ENCODE data around the gene MYL12B. TPM values are rescaled to one million over a fixed set of nuclear protein-coding genes. Genes with fewer than 3 reads are reported as not detected.
"Not testable (repeated sequence)": the region's sequence is repeated elsewhere in the genome, so short reads cannot be mapped to it uniquely, and the experiment has no call there.

MYL12B gene
- total and polyA plus RNA-seq, 10 donors = 176 to 371 (median 245) TPM

DNA sequence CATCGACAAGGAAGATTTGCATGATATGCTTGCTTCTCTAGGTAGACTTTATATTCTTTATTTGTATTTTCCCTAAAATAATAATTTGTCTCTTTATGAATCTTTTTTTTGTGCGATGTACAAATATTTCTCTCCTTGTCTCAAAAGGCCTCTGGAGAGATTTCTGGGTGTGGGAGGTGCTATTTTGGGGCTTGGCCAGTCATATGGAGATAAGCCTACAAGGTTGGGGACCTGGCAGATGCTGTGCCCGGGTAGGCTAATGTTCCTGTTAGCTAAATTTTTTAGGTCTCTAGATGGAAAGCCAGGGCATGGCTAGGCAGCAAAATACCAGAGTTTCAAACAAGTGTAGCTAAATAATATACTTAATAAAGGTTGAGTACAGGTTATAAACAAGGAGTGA is 11.1 kb downstream of the MYL12B start:
- TF ChIP-seq, protein P1, sequence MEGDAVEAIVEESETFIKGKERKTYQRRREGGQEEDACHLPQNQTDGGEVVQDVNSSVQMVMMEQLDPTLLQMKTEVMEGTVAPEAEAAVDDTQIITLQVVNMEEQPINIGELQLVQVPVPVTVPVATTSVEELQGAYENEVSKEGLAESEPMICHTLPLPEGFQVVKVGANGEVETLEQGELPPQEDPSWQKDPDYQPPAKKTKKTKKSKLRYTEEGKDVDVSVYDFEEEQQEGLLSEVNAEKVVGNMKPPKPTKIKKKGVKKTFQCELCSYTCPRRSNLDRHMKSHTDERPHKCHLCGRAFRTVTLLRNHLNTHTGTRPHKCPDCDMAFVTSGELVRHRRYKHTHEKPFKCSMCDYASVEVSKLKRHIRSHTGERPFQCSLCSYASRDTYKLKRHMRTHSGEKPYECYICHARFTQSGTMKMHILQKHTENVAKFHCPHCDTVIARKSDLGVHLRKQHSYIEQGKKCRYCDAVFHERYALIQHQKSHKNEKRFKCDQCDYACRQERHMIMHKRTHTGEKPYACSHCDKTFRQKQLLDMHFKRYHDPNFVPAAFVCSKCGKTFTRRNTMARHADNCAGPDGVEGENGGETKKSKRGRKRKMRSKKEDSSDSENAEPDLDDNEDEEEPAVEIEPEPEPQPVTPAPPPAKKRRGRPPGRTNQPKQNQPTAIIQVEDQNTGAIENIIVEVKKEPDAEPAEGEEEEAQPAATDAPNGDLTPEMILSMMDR (IDR thresholded peaks at IDR 0.05 in 8 of 11, conservative IDR thresholded peaks at IDR 0.05 in 3 of 11) = no peak
- TF ChIP-seq POLR2AphosphoS5 (IDR thresholded peaks at IDR 0.05) (no peak), POLR2A (IDR thresholded peaks at IDR 0.05) (no peak)
- H3K27ac ChIP-seq = no peak overlapping the region
- H3K4me3 ChIP-seq = no peak overlapping the region
- H3K36me3 ChIP-seq = peaks cover 0 to 57% (median 42%) of the 10 kb centered on the region in 6 donors
- 48 to 57% (median 55%) methylated on average over 3 of the region's 3 CpGs for WGBS, 5 donors
- no peaks in the 10 kb centered on the region for H3K9me3 ChIP-seq
- no peak for DNase-seq
- intact Hi-C loops (cut with DNase I; ENCODE audit: low total_unique reads) = no loop called here
- H3K4me1 ChIP-seq = peaks cover 15 to 77% (median 46%) of the 10 kb centered on the region in 6 donors
- no peaks in the 10 kb centered on the region for H3K27me3 ChIP-seq (replicated peaks in 1 of 7)

DNA sequence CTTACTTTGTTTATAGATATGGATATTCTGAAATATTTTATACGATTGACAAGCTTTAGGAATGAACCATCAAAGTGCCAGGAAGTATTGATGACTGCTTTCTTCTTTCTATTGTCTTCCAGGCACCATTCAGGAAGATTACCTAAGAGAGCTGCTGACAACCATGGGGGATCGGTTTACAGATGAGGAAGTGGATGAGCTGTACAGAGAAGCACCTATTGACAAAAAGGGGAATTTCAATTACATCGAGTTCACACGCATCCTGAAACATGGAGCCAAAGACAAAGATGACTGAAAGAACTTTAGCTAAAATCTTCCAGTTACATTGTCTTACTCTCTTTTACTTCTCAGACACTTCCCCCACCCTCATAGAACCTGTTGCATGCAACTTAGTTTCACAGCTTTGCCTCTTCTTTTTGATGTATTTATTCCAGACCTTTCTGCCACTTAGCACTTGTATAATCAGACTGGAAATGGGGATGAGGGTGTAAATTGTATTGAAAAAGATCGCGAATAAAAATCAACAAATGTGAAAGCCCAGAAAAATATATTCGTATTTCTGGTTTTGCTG is 15.8 kb downstream of the MYL12B start:
- peaks cover 0 to 66% (median 47%) of the 10 kb centered on the region in 6 donors for H3K36me3 ChIP-seq
- H3K27me3 ChIP-seq (replicated peaks in 1 of 7); intact Hi-C loops (cut with DNase I; ENCODE audit: low total_unique reads); DNase-seq; H3K9me3 ChIP-seq; H3K4me3 ChIP-seq: not testable (repeated sequence)
- H3K27ac ChIP-seq = peak overlapping the region in 3 of 8 donors; percentile 8 to 56 (median 19)
- WGBS, 5 donors = 60 to 69% (median 64%) methylated on average over 7 of the region's 7 CpGs
- H3K4me1 ChIP-seq = peaks cover 0 to 66% (median 26%) of the 10 kb centered on the region in 6 donors

DNA sequence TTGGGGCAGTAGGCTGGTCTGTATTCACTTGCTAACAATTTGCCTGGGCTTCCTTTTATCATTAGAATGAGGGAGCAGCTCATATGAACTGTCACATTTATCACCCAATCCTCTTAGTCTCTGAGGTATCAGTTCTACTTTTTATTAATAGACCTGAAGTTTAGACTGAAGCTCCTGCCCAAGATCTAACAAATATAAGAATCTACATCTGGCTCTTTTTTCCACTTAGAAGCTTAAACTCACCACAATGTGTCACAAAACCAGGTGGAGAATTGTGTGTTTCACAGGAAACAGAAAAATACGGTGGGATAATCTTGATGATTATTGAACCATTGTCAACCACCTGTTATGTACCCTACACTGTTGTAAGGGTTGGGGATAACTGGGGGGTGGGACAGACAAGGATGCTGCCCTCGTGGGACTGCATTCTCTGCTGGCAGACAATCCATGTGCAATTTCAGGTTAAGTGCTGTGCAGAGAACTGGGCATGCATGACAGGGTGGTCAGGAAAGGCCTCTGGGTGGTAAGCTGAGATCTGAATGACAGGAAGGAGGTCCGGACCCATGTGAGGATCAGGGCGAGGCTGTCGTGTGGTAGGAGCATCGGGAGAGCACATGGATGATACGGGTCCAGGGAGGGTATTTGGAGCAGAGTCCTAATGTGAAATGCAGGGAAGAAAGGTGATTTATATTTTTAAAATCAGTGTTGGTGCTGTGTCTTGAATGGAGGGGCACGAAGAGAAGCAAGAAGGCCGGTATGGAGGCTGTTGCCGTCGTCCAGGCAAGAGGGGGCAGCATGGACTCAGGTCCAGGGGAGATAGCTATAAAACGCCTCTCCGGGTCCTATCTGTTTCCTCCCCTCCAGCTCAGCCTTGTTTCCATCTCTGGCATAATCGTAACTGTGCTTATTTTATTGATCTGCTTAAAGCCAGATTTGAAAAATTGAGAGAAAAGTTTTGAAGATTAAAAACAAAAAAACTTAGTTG is 17.6 kb downstream of the MYL12B start:
- peaks cover 0 to 49% (median 36%) of the 10 kb centered on the region in 6 donors for H3K36me3 ChIP-seq
- intact Hi-C loops (cut with DNase I; ENCODE audit: low total_unique reads) = loop anchor here (5.0 kb wide), 3 partner anchors 178 to 388 kb away; no protein-coding TSS in a partner anchor
- H3K27me3 ChIP-seq (replicated peaks in 1 of 7) = no peaks in the 10 kb centered on the region
- H3K4me1 ChIP-seq = peaks cover 0 to 56% (median 26%) of the 10 kb centered on the region in 6 donors
- no peaks in the 10 kb centered on the region for H3K9me3 ChIP-seq
- 37 to 56% (median 45%) methylated on average over 14 of the region's 14 CpGs for WGBS, 5 donors
- H3K27ac ChIP-seq = peak overlapping the region in 5 of 8 donors; percentile 3 to 55 (median 17)
- TF ChIP-seq POLR2AphosphoS5 (IDR thresholded peaks at IDR 0.05) = peak in 2 of 3 donors; percentile 11 to 41
- TF ChIP-seq, protein P1 (IDR thresholded peaks at IDR 0.05 in 8 of 11, conservative IDR thresholded peaks at IDR 0.05 in 3 of 11) = no peak
- no peak for TF ChIP-seq POLR2A (IDR thresholded peaks at IDR 0.05)
- DNase-seq = no peak
- no peak overlapping the region for H3K4me3 ChIP-seq

DNA sequence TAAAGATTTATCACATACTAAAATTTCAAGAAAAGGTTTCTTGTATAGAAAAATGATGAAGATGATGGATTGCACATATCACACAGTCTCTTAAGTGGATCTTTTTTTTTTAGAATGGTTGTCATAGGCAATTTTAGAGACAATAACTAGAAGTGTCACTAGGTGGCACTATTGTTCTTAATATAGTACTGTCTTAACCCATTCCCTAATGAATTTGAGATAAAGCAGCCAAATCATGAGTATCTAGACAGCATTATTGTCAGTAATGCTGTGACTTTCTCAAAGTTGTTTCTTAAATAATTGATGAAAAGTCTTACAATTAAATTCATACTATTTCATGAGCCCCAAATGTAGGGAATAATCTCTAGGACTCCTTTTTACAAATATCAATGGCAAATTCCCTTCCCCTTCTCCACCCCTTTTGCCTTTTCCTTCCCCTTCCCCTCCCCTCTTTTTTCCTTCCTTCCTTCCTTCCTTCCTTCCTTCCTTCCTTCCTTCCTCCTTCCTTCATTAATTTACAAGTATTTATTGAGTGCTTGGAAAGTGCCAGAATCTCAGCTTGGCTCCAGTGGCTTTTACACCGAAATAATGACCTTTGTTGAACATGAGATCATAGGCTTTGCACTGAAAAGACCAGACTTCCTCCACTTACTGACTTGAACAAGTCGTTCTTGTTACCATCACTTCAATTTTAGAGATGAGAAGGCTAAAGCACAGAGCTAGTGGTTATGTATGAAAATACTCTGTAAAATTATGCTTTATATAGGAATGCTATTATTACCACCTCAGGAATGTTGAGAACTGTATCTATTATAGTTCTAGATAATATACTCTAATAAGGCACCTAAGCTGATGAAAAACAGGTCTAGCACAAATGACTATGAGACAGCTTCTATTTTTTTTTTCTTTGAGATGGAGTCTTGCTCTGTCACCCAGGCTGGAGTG is 19.8 kb downstream of the MYL12B start:
- Histone ChIP-seq H3K9me3 (peaks cover 0 to 9% (median 0%) of the 10 kb centered on the region in 8 donors), H3K27ac (peak overlapping the region in 2 of 8 donors; percentile 24 to 65), H3K36me3 (peaks cover 0 to 26% (median 17%) of the 10 kb centered on the region in 6 donors), H3K27me3 (replicated peaks in 1 of 7) (no peaks in the 10 kb centered on the region), H3K4me1 (peaks cover 0 to 47% (median 24%) of the 10 kb centered on the region in 6 donors), H3K4me3 (no peak overlapping the region)
- intact Hi-C loops (cut with DNase I; ENCODE audit: low total_unique reads) = loop anchor here (5.0 kb wide), 3 partner anchors 176 to 386 kb away; no protein-coding TSS in a partner anchor
- 31 to 61% (median 49%) methylated on average over 2 of the region's 2 CpGs for WGBS, 5 donors
- TF ChIP-seq POLR2AphosphoS5 (IDR thresholded peaks at IDR 0.05) = no peak
- TF ChIP-seq POLR2A (IDR thresholded peaks at IDR 0.05) = no peak
- TF ChIP-seq, protein P1 (IDR thresholded peaks at IDR 0.05 in 8 of 11, conservative IDR thresholded peaks at IDR 0.05 in 3 of 11) = peak; percentile 52 to 87 (median 71)
- no peak for DNase-seq

All from spleen (tissue), 11 donors.